ENCODE measurements around the gene CACNA2D3.

DNA sequence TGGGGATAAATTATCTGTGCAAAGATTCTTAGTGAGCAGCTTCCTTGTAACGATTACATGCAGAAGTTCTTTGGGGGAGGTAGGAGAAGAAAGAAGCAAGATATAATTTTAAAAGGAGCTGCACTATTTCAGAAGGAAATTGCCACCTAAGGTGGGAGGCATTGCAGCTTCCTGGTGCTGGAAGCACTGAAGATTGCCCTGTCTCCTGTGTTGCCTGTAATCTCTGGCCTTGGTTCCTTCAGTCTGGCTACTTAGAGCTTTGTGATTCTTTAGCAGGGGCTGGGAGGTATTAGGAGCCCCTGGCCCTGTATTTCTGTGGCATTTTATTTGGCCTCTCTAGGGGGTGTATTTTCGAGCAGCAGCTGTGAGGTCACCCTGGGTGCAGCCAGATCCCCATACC, 35.5 kb downstream of the CACNA2D3 start:
- TF ChIP-seq, protein P1, sequence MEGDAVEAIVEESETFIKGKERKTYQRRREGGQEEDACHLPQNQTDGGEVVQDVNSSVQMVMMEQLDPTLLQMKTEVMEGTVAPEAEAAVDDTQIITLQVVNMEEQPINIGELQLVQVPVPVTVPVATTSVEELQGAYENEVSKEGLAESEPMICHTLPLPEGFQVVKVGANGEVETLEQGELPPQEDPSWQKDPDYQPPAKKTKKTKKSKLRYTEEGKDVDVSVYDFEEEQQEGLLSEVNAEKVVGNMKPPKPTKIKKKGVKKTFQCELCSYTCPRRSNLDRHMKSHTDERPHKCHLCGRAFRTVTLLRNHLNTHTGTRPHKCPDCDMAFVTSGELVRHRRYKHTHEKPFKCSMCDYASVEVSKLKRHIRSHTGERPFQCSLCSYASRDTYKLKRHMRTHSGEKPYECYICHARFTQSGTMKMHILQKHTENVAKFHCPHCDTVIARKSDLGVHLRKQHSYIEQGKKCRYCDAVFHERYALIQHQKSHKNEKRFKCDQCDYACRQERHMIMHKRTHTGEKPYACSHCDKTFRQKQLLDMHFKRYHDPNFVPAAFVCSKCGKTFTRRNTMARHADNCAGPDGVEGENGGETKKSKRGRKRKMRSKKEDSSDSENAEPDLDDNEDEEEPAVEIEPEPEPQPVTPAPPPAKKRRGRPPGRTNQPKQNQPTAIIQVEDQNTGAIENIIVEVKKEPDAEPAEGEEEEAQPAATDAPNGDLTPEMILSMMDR (IDR thresholded peaks at IDR 0.05; ENCODE audit: poor library complexity), result no peak
- TF ChIP-seq EZH2phosphoT487 (IDR thresholded peaks at IDR 0.05; ENCODE audit: low read depth, severe bottlenecking, unreplicated experiment) (no peak), EZH2 (IDR thresholded peaks at IDR 0.05; ENCODE audit: borderline replicate concordance) (no peak)

Measured in hepatocyte (in vitro differentiated cells).